NCI-H2171 (cell line): Measurements from ENCODE around the gene SATB1.
A peak's percentile ranks its signal among the peaks of the same experiment; 100 is the strongest.

ENCODE experiments used
- DNase-seq: peaks from one replicate; lab custom pipeline; 2025; lab: John Stamatoyannopoulos, UW

The SATB1 gene

DNA sequence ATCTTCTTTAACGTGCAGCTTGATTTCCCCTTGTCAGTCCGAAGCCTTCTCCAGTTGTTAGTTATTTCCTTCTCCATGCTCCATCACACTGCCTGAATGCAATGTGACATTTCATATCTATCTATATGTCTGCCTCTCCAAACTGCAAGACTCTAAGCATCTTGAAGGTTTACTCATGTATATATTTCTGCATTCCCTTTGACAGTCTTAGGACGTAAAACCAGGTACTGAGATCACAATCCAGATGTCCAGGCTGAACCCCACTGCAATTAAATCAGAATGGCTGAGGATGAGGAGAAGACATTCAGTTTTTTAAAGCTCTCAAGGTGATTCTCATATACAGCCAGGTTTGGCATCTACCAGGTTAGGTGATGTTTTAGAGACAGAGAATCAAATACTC, 6.1 kb upstream of the SATB1 start:
- DNase-seq: no peak

DNA sequence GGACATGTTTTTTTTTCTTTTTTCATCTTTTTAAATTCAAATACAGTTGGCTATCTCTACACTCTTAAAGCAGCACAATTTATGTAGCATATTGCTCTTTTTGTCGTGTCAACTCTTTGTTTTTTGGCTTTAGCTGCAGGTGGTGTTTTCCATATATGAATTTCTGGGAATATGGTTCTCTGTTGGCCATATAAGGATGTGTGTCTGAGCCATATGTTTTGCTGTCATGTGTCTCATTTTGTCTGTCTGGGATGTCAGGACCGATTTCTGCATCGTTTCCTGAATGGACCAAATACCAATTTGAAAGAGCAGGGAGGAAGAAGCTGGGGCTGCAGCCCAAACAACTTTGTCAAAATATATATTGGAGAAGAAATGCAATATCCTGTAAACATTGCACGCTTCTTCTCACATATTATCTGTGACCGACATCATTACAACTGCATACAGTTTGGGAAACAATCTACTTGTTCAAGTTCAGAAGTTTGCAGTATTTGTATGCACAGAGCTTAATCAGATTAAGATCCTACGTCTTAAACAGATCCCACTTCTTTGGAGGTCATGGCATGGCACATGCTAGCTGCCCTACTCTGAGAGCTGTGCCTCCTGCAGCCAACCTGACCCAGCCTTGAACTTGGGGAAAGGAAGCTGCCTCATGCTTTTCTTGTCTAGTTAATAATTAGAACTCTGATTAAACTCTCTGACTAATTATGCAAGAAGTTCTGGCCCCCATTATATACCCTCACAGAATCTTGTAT, 4.0 kb upstream of the SATB1 start:
- no peak for DNase-seq

DNA sequence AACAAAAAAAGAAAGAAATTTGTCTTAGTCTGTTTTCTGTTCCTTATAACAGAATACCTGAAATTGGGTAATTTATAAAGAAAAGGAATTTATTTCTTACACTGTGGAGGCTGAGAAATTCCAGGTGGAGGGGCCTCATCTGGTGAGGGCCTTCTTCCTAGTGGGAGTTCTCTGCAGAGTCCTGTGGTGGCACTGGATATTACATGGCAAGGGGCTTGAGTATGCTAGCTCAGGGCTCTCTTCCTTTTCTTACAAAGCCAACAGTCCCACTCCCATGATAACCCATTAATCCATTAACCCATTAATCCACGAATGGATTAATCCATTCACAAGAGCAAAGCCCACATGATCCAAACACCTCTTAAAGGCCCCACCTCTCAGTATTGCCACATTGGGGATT, 2.9 kb upstream of the SATB1 start:
- DNase-seq: no peak

DNA sequence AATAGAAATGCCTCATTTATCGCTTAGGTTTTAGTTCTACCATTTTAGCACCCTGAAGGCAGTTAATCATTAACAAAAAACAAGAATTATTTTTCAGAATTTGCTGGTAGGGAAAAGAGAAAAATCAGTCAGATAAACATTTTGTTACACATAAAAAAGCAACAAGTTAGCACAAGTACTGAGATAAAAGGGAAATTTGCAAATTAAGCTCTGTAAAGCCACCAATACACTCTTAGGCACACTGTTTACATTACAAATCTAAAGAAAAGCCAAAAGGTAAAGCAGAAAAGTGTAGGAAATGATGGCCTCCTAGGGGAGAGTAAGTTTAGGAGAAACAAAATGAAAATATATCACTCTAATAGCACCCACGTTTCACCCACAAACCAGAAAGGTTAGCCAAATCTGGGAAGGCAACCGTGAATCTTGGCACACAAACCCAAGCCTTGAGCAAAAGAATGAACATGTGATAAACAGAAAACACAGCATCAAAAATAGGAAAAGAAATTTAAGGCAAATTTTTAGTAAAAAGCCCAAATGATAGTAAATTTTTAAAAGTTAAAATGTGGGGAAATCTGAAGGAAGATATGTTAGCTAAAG, 1.6 kb upstream of the SATB1 start:
- no peak for DNase-seq

DNA sequence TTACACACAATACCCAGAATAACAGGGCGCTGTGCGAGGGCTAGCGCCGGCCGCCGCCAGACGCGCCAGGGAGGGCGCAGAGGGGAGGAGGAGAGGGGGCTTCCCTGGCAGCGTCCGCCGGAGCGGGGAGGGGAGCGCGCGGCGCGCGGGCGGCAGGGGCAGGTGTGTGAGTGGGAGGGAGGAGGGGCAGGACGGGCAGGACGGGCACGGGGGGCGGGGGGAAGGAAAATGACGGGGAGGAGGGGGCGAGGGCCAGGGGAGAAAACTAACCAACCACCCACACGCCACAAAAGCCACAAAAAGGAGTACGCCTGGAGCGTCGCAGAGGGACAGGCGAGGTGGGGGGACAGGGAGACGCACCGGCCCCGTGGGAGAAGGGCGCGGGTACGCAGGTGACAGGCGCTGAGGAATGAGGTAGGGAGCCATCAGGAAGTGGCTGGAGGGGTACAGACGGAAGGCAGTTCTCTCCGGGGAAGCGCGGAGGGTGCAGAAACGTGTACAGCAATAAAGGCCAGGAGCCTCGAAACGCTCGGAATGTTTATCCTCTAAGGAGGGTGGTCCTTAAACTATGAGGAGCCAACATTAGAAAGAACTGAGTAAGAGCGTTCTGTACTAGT, 610 bp upstream of the SATB1 start:
- DNase-seq: peak; percentile 66

DNA sequence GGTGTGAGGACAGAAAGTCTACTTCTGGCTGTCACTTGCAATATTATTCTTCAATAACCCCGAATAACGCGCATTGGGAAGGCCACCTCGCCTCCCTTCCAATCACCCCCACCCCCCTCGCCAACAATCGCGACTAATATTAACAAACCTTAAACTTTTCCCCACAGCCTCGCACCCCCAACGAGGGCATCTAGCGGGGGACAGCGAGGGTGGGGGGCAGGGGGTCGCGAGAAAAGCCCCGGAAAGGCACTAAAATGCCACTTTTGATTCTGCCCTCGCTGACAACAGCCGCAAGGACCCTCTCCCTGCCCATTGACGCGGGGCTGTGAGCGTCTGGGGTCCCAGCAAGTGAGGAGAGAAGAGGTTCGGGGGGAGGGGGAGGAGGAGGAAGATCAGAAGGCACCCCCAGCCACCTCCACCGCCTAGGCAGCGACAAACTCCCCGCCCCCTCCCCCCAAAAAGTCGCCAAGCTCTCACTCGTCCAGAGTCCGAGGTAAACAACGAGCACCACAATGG, 868 bp downstream of the SATB1 start:
- no peak for DNase-seq

DNA sequence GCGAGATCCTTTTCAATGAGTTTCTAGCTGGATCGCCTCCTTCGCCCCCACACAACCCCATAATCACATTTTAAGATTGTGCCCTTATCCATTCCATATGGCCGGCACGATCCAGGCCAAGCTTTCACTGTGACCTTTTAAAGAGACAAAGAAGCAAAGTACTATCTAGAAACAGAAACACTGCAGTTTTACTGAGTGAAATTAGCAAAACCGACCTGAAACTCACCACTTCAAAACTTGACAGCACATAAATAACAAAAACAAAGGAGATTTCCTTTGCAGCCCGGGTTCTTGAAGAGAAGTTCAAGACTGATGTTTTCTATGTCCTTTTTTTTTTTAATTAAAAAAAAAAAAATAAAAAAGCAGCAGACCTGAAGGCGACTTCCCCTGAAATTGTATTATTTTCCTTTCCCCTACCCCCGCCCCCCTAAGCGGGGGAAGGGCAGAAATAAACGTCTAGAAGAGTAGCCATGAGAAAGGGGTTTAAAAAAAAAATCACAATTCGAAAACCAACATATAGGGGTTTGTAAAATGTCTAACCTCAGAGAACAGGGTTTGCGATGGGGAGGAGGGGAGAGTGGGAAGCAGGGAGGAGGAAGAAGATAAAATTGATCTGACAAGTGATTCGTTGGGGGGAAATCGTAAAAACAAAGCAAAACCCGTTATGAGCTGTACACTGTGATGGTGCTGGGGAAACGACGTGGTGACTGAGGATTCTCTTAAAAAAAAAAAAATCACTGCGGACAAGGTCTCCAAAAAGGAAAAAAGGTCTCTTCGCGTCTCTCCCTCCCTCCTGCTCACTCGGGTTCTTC, 1.5 kb downstream of the SATB1 start:
- no peak for DNase-seq

DNA sequence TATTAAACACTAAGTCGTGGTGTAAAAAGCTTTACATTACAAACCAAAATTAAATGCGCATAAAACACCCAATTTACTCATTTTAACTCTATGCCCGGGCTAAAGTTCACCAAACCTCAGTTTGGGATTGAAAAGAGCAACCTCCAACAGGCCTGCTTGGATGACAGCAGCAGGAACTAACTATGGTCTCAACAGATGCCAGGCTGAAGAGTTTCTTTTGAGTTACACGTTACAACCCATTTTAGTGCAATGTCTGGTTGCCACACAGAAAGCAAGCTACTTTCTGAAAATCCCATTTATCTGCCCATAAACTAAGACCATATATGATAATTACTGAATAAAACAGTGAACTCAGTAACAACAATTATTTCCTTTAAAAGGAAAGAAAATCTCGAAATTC, 2.2 kb downstream of the SATB1 start:
- DNase-seq: no peak

DNA sequence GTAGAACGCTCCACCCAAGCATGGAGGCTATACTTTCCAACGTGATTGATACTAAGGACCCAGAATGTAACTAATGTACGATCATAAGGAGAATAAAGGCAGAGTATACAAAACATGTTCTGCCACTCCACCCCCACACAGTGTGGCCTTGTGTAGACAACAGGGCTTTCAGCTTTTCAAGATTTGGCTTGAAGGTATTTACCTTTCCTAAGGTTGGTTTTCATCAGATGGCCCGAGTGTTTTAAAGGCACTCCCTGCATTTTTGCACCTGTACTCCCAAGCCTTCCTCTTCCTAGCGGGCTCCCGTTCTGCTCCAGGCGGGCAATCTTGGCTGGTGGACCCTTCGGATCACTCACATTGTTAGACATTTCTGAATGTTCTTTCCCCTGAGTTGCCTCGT, 4.6 kb downstream of the SATB1 start:
- DNase-seq: no peak

DNA sequence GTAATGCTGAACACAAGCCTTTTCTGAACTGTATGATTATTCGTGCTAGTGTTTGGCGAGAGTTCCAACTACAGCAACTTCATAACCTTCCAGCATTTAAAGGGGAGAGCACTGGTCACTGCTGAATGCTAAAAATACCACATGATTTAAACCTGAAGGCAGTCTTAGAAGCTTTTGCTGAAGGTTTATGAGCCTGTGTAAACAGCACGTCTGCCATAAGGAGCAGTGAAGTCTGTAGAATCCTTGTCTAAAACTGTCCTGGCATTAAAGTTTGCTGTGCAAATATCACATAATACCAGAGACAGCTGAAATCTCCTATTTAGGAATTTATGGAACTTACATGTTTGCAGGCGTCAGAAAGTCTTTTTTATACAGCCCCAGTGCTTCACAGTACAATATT, 5.9 kb downstream of the SATB1 start:
- no peak for DNase-seq

DNA sequence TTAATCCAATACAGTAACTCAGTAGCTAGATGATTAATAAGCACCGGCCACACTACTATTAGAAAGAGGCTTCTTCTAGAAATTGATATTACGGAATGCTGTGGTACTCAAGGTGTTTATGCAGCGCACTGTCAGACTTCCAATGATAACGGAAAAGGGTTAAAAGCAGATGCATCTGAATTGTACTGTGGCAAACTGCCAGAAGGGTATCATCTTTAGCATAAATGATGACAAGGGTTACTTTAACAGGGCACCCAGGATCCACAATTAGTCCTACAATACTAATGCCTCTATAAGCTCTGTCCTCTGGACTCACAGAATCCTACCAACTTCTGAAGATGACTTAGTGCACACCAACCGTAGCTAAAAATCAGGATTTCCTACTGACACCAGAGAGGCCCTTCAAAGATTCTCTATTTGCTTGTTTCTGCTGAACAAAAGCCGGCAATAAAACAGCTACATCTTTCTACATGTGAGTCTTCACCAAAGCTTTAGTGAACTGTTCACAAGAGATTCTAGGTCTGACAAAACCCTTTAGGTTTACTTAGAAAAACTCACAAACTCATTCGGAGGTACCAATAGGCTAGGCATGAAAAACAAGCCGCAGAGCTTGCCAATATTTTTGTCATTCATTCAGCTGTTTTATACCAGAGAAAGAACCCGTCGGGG, 7.1 kb downstream of the SATB1 start:
- DNase-seq: no peak

DNA sequence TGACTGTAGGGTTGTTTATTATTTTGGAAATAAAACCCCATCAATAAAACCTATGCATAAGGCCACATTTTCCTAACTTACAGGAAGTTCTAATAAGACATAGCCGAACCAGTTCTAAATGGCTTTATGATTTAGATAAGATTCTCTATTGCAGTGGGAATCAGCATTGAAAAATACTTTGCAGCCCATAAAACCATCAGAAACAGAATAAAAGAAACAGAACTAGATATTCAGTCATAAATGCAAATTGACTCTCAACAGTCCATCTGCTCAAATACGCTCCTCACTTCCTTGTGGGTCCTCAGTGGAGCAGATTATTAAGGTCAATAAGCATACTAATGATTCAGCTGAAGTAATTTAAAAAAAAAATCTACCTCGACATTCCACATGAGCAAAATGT, 8.8 kb downstream of the SATB1 start:
- no peak for DNase-seq

DNA sequence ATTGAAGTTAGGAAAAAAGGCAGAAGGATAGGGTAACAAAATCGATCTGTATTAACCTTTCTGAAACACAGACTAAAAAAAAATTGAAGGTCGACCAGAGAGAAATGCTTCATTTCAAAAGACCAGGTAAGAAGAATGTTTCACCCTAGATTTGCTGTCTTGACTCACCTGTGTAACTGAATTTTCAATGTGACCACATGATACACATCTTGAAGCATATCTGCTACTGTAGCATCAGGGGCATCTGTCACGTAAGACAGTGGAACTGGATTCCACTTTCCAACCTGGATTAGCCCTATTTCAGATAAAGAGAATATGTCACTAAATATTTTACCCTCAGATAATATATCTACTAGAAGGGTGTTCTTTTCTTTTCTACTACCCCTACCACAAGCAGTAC, 9.3 kb downstream of the SATB1 start:
- DNase-seq: no peak

DNA sequence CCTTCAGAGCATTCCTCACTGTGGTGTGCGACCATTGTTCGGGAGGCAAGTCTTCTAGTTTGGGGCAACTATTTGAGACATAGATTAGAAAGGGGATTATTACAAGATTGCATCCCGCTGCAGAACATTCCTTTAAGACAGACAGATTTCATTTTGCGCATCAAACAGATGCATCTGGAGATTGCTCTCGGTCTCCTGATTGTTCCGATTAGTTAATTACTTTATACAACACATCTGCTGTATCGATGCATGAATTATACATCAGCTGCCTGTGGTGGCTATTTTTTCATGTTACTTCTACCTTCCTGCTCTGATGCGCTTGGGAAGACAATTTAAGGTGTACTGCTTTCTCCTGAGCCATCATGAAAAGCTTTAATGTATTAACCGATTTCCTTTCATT, 10.0 kb downstream of the SATB1 start:
- DNase-seq: no peak

DNA sequence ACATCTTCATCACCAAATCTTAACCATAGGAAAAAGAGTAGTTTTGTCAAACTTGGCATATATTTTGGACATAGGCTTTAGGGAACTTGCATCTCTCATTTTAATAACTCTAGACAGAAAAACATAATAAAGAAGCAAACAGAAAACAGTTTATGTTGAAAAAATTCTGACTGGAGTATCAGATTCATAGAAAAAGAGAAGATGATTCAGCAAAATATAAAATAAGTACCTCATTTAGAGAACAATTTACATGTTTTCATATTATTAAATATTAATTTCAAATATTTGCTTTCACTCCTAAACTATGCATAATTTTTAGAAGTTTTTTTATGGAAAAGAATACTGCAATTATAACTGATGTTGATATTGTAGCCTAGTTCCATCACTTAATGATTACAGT, 12.5 kb downstream of the SATB1 start:
- DNase-seq: no peak

DNA sequence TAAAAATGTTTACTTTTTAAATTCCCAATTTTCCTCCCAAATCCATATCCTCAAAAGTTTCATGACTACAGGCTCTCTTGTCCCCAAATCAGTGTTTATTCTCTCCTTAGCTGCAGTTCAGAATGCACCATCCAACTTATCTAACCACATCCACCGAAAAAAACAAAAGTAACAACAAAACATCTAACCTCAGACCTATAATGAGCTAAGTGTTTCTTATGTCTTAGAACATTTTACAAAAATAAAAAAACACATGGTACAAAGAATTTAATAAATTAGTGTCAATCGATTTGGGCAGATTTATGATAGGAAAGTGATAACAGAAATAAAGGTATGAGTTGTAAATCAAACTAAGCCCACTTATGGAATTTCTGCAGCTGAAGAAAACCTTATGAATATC, 13.6 kb downstream of the SATB1 start:
- no peak for DNase-seq

DNA sequence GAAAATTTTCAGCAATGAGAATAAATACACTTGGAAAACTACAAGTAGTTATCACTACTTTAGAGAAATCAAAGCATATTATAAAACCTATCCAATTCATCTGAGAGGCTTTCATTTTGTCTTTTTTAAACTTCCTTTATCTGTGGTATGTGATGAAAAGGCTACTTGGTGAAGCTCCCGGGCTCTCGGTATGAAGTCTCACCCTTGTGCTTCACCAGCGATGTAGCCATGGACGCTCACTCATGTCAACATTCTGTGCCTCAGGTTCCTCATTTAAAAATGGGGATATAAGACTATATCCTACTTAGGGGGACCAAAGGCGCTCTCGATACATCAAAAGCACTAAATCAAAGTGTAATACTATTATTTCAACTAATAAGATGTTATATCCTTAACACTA, 14.9 kb downstream of the SATB1 start:
- DNase-seq: no peak

DNA sequence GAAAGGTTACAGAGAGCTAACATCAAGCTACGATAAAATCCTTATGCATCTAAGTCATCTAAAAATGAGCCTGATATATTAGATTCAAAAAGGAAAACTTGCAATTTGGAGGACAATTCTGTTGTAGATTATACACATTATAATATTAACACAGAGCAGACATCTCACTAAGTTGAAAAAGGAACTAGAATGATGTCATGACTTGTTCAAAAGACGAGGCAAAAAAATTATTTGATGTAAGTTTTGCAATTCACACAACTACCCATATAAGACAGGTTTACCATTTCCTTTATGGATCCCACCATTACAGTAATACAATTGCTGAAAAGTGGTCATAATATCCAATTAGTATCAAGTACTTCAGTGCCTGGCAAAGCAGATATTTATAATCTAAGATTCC, 15.9 kb downstream of the SATB1 start:
- DNase-seq: no peak

DNA sequence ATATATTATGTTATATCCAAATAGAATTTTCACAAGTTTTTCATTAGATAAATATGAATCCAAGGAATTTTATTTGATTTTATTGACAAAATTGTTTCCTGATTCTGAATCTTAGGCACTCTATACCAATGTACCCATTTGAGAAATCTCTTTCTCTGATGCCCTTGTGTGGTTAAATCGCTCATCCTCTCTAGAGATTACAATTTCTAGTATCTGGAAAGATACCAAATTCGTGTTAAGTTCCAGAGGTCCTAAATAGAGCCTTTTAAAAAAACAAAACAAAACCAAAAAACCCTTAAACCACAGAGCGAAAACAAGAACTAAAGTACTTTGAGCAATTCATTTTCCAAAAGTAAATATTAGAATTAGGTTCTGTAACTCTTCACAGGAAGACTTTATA, 20.0 kb downstream of the SATB1 start:
- DNase-seq: no peak

DNA sequence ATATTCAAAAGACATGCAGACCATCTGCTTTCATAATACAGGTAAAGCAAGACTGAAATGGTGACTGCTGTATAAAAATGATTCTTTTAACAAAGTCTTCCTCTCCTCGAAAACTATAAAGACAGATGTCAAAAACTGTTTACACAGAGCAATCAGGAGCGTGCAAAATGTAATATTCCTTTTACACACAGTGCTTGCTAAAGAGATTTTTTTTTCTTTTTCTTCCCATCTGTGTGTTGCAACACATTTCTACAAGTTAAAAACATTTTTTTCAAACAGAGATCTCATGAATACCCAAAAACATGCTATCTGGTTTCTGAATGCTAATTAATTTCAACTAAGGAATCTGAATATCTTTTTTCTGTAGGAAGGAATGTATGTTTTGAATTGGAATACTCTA, 22.1 kb downstream of the SATB1 start:
- DNase-seq: no peak

DNA sequence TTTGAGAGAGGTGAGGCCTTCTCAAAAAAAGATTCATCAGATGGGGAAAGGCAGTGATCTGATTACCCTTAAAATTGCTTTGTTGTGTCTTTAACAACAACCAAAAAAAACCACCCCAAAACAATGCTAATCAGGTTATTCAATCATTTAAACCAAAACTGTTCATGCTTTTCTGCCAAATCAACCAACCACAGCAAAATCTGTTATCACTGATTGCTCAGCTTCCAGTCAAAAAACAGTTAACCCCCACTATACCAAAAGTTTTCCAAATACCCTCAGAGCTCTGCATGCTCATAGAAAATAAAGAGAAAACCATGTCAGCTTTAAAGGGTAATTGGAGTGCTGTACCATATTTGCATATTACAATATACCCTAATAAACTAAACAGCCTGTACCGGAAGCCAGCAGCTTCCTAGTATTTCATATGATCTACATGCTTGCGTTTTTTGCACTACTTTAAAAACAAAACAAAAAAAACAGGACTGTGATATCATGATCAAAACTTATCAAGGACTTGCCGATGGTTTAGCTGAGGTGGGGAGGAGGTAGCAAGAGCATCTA, 22.8 kb downstream of the SATB1 start:
- DNase-seq: no peak
